Hair follicle dermal papilla cell (primary cell): ENCODE measurements around the gene CHIC2. TPM values are rescaled to one million over a fixed set of nuclear protein-coding genes. Genes with fewer than 3 reads are reported as not detected.

Experiments
- small RNA-seq: library from RNA; depleted of rRNA; stranded (forward); fragments of <200 nt; gene quantifications from one replicate; pipeline ENCODE3, GENCODE V24; 2012
- total RNA-seq: library from RNA; depleted of rRNA; stranded (reverse); fragments of >200 nt; gene quantifications from 2 replicates; pipeline ENCODE4 v1.2.3, GENCODE V29; 2012

The CHIC2 gene
- total RNA-seq: 44.0 and 52.9 TPM in 2 replicates

DNA sequence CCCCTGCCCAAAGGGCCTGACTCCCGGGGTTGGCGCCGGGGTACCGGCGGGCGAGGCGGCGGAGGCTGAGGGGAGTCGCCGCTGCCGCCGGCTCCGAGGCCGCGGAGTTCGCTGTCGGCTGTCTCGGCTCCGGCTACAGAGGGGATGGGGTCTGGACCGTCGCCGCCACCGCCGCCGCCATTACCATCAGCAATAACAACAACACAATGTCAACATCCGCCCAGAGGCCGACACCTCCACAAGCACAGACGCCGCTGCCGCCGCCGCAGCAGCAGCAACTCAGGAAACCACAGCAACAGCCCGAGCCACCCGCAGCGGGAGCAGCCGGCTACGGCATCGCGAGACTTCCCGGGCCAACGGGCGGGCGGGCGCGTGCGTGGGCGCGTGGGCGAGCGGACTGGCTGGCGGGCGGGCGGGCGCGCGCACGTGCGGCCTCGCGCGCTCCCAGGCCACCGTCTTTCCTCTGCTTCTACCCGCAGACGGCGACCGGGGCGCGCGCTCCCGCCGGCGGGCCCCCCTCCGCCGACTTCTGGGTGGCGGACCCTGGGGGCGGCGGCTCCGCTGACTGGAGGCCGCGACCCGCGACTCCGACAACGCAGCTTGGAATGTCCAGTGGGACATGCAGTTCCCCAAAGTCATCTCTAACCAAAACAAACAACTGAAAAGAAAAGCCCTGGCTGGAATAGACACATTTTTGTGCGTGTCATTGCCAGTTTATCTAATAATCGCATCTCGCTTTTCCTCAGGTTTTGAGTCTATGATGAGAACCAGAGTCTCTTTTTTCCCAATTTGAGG is at the start of gene CHIC2:
TSS of gene CHIC2 (minus strand) at position 289 of the 795 bp plus-strand sequence. CDS start 305 bp downstream, outside the sequence.

DNA sequence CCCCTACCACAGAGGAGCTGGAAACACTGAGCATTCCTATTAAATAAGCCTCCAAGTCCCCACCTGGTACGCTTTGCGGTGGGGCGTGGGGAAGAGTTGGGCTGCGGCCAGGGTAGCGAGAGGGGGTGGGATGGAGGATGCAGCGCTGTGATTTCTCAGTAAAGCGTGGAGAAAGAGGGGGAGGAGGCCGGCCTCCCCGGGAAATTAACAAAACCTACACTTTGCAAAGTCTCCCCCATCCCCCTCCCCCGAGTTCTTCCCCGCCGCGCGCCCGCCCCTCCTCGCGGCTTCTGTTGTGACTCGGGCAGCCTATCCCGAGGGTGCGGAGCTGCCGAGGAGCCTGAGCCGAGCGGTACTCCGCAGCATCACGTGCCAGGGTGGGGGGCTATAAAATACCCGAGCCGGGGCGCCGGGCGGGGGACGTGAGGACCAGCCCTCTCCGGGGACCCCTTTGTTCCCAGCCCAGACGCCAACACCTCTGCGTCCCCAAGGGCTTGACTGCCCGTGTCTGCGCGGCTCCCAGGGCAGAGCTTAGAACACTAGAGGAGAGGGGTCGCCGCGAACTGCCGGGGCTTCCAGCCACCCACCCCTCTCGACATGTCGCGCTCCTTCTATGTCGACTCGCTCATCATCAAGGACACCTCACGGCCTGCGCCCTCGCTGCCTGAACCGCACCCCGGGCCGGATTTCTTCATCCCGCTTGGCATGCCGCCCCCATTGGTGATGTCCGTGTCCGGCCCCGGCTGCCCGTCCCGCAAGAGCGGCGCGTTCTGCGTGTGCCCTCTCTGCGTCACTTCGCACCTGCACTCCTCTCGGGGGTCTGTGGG is 35.6 kb upstream of the CHIC2 start, which contains the start of gene GSX2:
TSS of gene GSX2 (plus strand) at position 416 of the 827 bp plus-strand sequence. CDS start at position 598, 182 bp downstream.

Small RNA genes lying within 50 kb of the gene (small RNA-seq; reads per million reads assigned to genes)
- gene AC110792.1 (not detected), gene AC110792.3 (not detected)

Other genes starting within 250 kb of the CHIC2 start
- gene GSX2, start 35.6 kb upstream of the CHIC2 start, total RNA-seq: not detected in 2 replicates
- gene PDGFRA, start 164.7 kb upstream of the CHIC2 start, total RNA-seq: 519 and 737 TPM in 2 replicates